ENCODE data around the gene MCC. TPM values are rescaled to one million over a fixed set of nuclear protein-coding genes. Genes with fewer than 3 reads are reported as not detected.

MCC gene
- total RNA-seq, 1 experiment from 2014 or later, result 7.6 TPM

GRCh38 chr5:113022661-113023060 is 465.6 kb downstream of the MCC start:
- H3K4me2 ChIP-seq (ENCODE audit: insufficient read depth, insufficient read length, low read length), result no peak overlapping the region
- H3K79me2 ChIP-seq (ENCODE audit: insufficient read depth, low read length), result no peaks in the 10 kb centered on the region
- H3K56ac ChIP-seq (ENCODE audit: insufficient read length, low read depth, low read length), result no peak overlapping the region
- H3K18ac ChIP-seq (ENCODE audit: insufficient read length, low read depth, low read length), result no peak overlapping the region
- DNase-seq, result no peak
- no peaks in the 10 kb centered on the region for H4K20me1 ChIP-seq (ENCODE audit: control insufficient read depth, insufficient read depth, insufficient read length)
- TF ChIP-seq CTCF (conservative IDR thresholded peaks at IDR 0.05), result no peak
- no peaks in the 10 kb centered on the region for H3K27me3 ChIP-seq (ENCODE audit: insufficient read depth, low read length)
- no peak overlapping the region for H3K9ac ChIP-seq (ENCODE audit: extremely low read depth, insufficient read length, low read length)
- H3K79me1 ChIP-seq (ENCODE audit: insufficient read depth, low read depth, low read length, poor library complexity, severe bottlenecking), result no peaks in the 10 kb centered on the region
- H2AK5ac ChIP-seq (ENCODE audit: insufficient read length, low read length), result no peak overlapping the region
- H4K91ac ChIP-seq (ENCODE audit: insufficient read length, low read depth, low read length), result no peak overlapping the region
- no peaks in the 10 kb centered on the region for H3K9me3 ChIP-seq (ENCODE audit: control insufficient read depth, low read depth, low read length)
- no CpG with 5 or more reads among the region's 2 CpGs for WGBS (ENCODE audit: extremely low coverage, insufficient read length, low lambda C conversion rate)
- H3K27ac ChIP-seq (ENCODE audit: insufficient read length, low read depth, low read length), result no peak overlapping the region
- H2BK5ac ChIP-seq (ENCODE audit: insufficient read length, low read length), result no peak overlapping the region
- H3K9me3 Mint-ChIP-seq, result no peaks in the 10 kb centered on the region
- no peak overlapping the region for H3K4me3 Mint-ChIP-seq
- no peak overlapping the region for H3K14ac ChIP-seq (ENCODE audit: insufficient read depth, low read length)
- H3K23me2 ChIP-seq (ENCODE audit: insufficient read length, low read depth, low read length, poor library complexity, severe bottlenecking), result no peaks in the 10 kb centered on the region
- H2BK15ac ChIP-seq (ENCODE audit: low read depth, low read length), result no peak overlapping the region
- no peaks in the 10 kb centered on the region for H3K27me3 Mint-ChIP-seq (ENCODE audit: low read depth)
- H3T11ph ChIP-seq (ENCODE audit: low read length), result no peak overlapping the region
- H3K27ac Mint-ChIP-seq, result no peak overlapping the region; a peak in 1 of 7 replicates
- H3K4me1 Mint-ChIP-seq, result 0 out of 4 replicates have a peak, but pooled peaks cover 0 to 2% of the 10 kb centered on the region in 2 experiments
- H4K8ac ChIP-seq (replicated peaks; ENCODE audit: insufficient read length, low read depth, low read length), result no peak overlapping the region
- H3K36me3 Mint-ChIP-seq (ENCODE audit: insufficient read depth in 1 of 3, low read depth in 3 of 3), result peaks cover 17 to 36% (median 24%) of the 10 kb centered on the region in 3 experiments; a peak in 6 of 7 replicates
- no peak overlapping the region for H2AFZ ChIP-seq (ENCODE audit: low read length)
- H3K4ac ChIP-seq (ENCODE audit: low read depth, low read length), result no peak overlapping the region
- H2BK20ac ChIP-seq (ENCODE audit: low read depth, low read length, poor library complexity, severe bottlenecking), result no peak overlapping the region
- H3K4me1 ChIP-seq (ENCODE audit: insufficient read depth, low read length), result no peaks in the 10 kb centered on the region
- no peak overlapping the region for H2BK120ac ChIP-seq (ENCODE audit: low read depth, low read length, poor library complexity, severe bottlenecking)
- H3K23ac ChIP-seq (ENCODE audit: insufficient read length, low read depth, low read length), result no peak overlapping the region
- H4K5ac ChIP-seq (ENCODE audit: insufficient read length, low read depth, low read length), result no peak overlapping the region
- H2BK12ac ChIP-seq (ENCODE audit: insufficient read length, low read depth, low read length), result no peak overlapping the region

Data from H9 (cell line).